Activated CD4-positive, alpha-beta T cell treated with anti-CD3 and anti-CD28 coated beads for 1 hour (primary cell): ENCODE measurements around the gene CFAP46.
"Not testable (repeated sequence)": the region's sequence is repeated elsewhere in the genome, so short reads cannot be mapped to it uniquely, and the experiment has no call there.

ENCODE experiments used
- DNase-seq: peaks from one replicate; pipeline ENCODE4 v3.0.0-alpha.2; 2020

The CFAP46 gene

GRCh38 chr10:132898391-132899053 is 43.8 kb downstream of the CFAP46 start:
- DNase-seq = no peak

- no peak for DNase-seq
Observed at GRCh38 chr10:132897516-132898381, 44.6 kb downstream of the CFAP46 start.

- DNase-seq = not testable (repeated sequence)
Observed at GRCh38 chr10:132893786-132894185, 48.6 kb downstream of the CFAP46 start.

GRCh38 chr10:132893090-132893489 is 49.3 kb downstream of the CFAP46 start:
- no peak for DNase-seq

DNA sequence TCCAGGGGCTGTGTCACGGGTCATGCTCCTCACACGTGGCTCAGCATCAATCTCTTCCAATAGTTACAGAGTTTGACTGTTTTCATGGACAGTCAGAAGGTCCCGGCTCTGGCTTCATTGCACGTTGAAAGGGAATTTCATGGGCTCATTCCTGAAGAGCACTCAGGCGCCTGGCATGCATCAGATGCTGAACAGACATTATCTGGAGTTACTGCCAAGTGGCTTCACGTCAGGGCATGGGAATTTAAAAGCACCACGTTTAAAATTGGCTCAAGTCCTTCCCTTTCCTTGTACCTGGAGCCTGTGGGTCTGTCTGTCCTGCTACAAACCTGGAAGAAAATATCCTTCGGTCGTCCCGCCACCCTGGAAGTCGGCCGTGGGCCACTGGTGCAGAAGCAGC is 50.4 kb downstream of the CFAP46 start:
- DNase-seq = no peak

DNA sequence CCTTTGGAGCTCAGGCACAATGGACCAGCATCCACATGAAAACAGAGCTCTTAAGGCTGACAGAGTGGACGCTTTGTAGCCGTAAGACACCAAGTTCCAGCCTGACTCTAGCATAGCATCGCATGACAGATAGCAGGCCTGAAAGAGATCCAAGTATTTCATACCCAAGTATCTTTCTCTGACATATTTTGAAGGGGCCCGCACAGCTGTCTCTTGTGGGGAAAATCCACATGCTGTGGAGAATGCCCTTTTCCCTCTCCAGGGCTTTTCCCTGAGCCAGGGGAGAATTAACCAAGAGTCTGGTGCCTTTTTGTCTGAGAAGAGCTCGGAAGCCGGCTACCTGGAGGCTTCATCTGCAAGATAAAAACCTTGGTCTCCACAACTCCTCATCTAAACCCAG is 51.0 kb downstream of the CFAP46 start:
- no peak for DNase-seq

- DNase-seq = no peak
Observed at GRCh38 chr10:132890301-132890700, 52.1 kb downstream of the CFAP46 start.

GRCh38 chr10:132889556-132889955 is 52.8 kb downstream of the CFAP46 start:
- DNase-seq = no peak

- no peak for DNase-seq
Observed at GRCh38 chr10:132888898-132889490, 53.4 kb downstream of the CFAP46 start.

- DNase-seq = not testable (repeated sequence)
Observed at GRCh38 chr10:132888446-132888845, 53.9 kb downstream of the CFAP46 start.

DNA sequence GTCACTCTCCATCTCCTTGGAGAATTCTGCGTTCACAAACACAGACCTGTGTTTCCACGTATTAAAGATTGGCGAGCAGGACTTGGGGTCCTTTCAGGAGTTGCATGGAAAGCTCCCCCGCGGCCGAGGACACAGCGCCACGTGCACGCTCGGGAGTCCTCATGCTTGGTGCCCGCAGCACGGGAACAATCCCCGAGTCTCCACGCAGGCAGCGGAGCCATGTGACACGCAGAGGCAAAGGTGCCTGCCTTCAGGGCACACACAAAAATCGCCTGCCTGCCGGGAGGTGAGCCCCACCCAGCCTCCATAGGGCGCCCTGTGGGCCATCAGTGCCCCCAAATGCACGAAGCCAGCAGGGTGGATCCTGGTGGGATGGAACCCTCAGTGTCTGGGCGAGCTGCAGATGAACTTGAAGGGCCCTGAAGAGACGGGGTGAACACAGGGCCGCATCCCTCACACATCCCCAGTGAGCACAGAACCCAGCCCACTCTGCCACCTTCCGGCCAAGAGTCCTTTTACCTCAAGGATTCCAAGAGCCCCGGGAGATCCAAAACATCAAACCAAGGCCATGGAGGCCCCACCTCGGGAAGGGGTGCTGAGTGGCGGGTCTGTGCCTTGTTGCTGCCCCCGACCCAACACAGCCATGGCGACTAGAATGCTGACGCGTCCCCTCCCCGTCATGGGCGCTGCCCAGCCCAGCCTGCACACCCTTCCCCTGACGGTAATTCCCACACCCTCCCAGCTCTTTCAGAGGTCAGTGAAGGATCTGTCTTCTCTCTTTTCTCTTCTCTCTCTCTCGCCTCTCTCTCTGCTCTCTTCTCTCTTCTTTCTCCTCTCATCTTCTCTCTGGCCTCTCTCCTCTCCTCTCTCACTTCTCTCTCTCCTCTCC is 55.9 kb downstream of the CFAP46 start:
- DNase-seq = no peak

- no peak for DNase-seq
Observed at GRCh38 chr10:132885451-132886210, 56.7 kb downstream of the CFAP46 start.

GRCh38 chr10:132884691-132885271 is 57.6 kb downstream of the CFAP46 start:
- no peak for DNase-seq

DNA sequence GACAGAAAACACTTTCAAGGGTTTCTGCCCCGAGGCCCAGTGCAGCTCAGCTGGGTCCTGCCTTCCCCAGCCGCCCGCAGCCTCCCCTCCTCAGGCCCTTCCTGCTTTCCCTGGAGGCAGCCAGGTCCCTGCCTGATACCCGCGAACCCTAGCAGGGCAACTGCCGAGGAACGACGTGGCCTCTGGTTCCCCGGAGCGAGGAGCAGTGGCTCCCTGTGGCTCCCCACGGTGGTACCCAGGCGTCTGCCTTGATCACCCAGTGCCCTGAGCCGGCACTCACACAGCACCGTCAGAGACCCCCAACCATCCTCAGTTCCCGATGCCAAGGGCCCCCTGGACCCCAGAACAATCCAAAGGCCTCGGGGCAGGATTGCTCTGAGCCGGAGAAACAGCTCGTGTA is 58.3 kb downstream of the CFAP46 start:
- DNase-seq = no peak

DNA sequence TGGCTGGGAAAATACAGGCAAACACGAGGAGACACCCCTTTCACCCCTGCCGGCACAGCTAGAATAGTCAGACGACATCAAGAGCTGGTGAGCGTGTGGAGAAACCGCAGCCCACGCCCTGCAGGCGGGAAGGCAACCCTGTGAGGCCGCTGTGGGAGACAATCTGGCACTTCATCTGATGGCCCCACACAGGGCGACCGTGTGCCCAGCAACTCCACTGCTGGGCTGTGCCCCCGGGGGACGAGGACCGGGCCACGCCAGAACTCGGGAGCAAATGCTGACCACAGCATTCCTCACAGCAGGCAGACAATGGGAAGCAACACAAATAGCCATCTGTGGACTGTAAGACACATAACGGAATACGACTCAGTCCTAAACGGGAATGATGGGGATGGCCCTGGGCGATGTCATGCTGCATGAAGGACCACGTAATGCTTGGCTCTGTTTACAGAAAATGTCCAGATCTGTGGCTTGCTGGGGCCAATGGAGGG is 58.9 kb downstream of the CFAP46 start:
- DNase-seq = no peak

DNA sequence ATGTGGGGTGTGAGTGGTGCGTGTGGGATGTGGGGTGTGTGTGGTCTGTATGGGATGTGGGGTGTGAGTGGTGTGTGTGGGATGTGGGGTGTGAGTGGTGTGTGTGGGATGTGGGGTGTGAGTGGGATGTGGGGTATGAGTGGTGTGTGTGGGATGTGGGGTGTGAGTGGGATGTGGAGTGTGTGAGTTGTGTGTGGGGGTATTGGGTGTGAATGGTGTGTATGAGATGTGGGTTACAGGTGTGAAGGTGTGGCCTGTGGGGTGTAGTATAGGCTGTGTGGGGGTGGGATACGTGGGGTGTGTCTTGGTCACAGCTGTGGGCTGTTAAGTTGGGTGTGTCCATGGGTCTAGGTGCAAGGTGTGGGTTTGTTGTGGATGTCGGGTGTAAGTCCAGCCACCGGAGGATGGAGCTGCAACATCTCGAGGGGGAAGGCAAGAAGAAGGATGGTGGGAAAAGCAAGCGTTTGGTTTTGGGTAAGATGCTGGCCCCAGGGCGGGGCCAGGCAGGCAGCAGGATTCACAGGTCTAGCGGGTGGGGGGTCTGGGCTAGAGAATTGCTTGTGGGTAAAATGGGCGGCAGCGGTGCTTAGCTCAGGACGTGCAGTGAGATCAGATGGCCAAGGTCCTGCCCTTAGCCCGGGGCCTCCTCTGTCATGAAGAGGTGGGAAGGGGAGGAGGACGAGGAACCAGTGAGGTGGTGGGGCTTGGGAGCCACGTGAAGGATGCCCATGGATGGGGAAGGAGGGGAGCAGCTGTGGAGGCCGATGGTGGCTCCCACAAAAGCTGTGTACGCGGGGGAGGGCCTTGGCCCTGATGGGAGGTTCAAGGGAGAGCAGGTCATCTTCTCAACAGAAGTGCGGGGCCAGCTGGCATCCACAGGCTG is 60.1 kb downstream of the CFAP46 start:
- no peak for DNase-seq

DNA sequence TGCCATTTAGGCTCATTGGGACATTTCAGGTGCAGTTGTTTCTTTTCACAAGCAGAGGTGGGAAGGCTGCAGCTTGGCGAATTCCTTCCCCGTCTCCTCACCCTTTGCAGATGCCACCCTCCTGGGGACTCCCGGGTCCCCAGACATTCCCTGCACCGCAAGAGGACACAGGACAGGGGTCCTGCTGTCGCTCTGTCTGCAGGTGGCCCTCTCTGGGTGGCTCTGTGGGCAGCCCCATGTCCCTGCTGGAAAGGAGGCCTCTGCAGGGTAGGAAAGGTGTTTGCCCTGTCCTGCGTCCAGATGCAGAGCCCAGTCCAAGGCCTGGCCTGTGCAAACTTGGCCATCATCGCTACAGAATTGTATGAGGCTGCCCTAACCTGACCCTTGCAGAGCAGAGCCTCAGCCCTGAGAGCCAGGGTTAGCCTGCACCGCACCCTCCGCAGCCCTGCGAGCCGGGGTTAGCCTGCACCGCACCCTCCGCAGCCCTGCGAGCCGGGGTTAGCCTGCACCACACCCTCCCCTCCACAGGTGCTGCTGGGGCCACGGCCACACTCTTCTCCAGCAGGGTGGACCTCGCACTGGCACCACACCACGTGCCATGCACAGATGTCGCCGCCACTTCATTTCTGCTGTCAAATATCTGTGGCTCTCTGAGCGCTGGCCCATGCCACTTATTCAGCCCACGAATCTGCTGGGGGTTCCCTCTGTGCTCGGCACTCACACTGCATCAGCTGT is 61.0 kb downstream of the CFAP46 start:
- DNase-seq = no peak

- no peak for DNase-seq
Observed at GRCh38 chr10:132880128-132880981, 62.0 kb downstream of the CFAP46 start.
